HUES64 (cell line): ENCODE results near the gene GPA33.

Experiments
- H3K27ac ChIP-seq: 2 replicates; pipeline ENCODE4 v1.7.0; 2013; ENCODE audit warnings: low read depth, low read length, inconsistent platforms
- H3K27me3 ChIP-seq: 2 replicates; pipeline ENCODE4 v1.6.1; 2013; ENCODE audit warnings: mild to moderate bottlenecking, low read length; ENCODE audit not compliant: insufficient read depth
- H3K36me3 ChIP-seq: 2 replicates; pipeline ENCODE4 v1.6.1; 2013; ENCODE audit warnings: mild to moderate bottlenecking, low read length; ENCODE audit not compliant: insufficient read depth
- H3K4me1 ChIP-seq: 2 replicates; pipeline ENCODE4 v1.6.1; 2013; ENCODE audit warnings: mild to moderate bottlenecking, low read length, moderate library complexity; ENCODE audit not compliant: insufficient read depth
- H3K4me3 ChIP-seq: 2 replicates; pipeline ENCODE4 v1.5.1; 2013; ENCODE audit warnings: mild to moderate bottlenecking, low read length, moderate library complexity
- H3K9ac ChIP-seq: 2 replicates; pipeline ENCODE4 v1.6.1; 2013; ENCODE audit warnings: mild to moderate bottlenecking, low read depth, low read length
- H3K9me3 ChIP-seq: 2 replicates; pipeline ENCODE4 v1.6.1; 2013; ENCODE audit warnings: low read depth, low read length; ENCODE audit not compliant: insufficient read depth
- WGBS: fragments of 150-250, 120-280 bp; methylation state at CpG from one replicate; pipeline ENCODE4 v1.1.7; 2013; ENCODE audit warnings: missing lambda C conversion rate; 5-methylcytosine and 5-hydroxymethylcytosine counted together

GPA33 gene

DNA sequence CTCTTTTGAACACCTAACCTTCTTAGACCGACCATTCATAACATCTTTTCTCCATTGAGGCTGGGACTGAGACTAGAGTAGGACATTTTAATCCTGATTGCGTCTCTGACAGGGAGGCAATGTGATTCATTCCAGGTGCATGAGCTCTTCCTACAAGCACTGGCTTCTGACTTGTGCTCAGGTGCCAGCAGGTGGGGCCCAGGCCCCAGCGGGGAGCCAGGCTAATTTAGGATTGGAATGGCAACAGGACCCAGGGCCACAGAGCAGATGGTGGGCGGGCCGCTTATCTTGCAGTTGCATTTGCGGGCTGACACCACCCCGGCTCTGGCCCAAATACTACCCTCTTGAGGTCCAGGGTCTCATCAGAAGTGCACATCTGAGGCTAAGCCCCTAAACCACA is 4.1 kb downstream of the GPA33 start:
- H3K36me3 ChIP-seq: no peaks in the 10 kb centered on the region
- no peaks in the 10 kb centered on the region for H3K27me3 ChIP-seq
- no peak overlapping the region for H3K27ac ChIP-seq
- H3K4me1 ChIP-seq: no peaks in the 10 kb centered on the region
- no peak overlapping the region for H3K4me3 ChIP-seq
- H3K9me3 ChIP-seq: no peaks in the 10 kb centered on the region
- no peak overlapping the region for H3K9ac ChIP-seq
- WGBS: 90% methylated on average over 7 of the region's 7 CpGs

DNA sequence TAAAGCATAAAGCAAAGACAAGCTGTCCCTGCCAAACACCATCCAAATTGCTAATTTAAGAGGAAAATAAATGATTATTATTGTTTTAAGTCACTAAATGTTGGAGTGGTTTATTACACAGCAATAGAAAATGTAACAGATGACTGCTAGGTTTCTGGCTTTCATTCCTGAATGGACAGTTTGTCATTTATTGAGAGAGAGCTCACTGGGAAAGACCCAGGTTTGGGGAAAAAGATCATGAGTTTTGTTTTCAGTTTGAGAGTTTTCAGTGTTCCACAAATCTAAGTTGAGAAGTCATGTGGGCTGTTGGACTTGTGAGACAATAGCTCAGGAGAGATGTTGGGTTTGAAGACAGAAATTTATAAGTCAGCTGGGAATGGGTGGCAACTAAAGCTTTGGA is 5.4 kb downstream of the GPA33 start:
- Histone ChIP-seq H3K9me3 (no peaks in the 10 kb centered on the region), H3K9ac (no peak overlapping the region), H3K36me3 (no peaks in the 10 kb centered on the region), H3K27me3 (no peaks in the 10 kb centered on the region), H3K4me1 (no peaks in the 10 kb centered on the region), H3K4me3 (no peak overlapping the region), H3K27ac (no peak overlapping the region)

DNA sequence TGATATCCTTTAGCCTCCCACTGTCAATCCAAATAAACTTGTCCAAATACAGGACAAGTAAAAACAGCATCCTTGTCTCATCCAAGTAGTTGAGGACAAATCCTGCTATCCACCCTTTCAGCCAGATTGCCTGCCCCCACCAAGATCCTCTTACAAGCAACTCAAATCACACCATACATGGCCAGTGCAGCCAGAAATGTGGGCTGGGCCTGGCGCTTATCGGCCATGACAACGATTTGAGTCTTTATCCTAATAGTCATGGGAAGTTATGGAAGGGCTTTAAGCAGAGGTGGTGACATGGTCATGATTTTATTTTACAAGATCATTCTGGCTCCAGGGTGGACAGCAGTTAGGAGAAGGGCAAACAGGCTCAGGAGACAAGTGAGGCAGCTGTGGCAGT is 6.3 kb downstream of the GPA33 start:
- Histone ChIP-seq H3K9me3 (no peaks in the 10 kb centered on the region), H3K4me1 (no peaks in the 10 kb centered on the region), H3K4me3 (no peak overlapping the region), H3K27ac (no peak overlapping the region), H3K27me3 (no peaks in the 10 kb centered on the region), H3K9ac (no peak overlapping the region), H3K36me3 (no peaks in the 10 kb centered on the region)
- 100% methylated on average over 3 of the region's 3 CpGs for WGBS

DNA sequence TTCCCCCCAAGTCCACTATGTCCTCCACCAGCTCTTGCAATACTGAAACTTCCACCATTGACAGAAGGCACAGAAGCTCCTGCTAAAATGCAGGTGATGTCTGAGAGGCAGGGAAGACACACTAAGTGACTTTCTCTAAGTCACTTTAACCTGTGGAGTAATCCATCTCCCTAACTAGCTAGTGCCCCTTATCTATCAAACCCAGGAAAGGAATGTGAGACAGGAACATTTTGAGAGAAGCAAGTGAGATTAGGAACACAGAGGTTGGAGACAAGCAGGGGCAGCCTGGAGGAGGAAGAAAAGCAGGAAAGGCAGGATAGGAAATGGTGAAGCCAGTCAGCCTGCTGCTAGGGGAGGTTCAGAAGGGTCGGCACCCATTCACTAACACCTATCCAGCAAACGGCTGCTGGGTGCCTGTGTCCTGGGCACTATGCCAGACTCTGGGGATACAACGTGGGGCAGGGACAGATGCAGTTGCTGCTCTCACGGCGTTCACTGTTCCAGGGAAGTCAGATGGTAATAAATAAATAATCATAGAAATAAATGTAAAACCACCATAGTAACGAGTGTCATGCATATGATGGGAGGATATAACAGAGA is 7.0 kb downstream of the GPA33 start:
- H3K4me3 ChIP-seq: no peak overlapping the region
- no peaks in the 10 kb centered on the region for H3K27me3 ChIP-seq
- no peak overlapping the region for H3K9ac ChIP-seq
- WGBS: 91% methylated on average over 4 of the region's 6 CpGs
- H3K9me3 ChIP-seq: no peaks in the 10 kb centered on the region
- H3K36me3 ChIP-seq: no peaks in the 10 kb centered on the region
- H3K4me1 ChIP-seq: no peaks in the 10 kb centered on the region
- no peak overlapping the region for H3K27ac ChIP-seq

DNA sequence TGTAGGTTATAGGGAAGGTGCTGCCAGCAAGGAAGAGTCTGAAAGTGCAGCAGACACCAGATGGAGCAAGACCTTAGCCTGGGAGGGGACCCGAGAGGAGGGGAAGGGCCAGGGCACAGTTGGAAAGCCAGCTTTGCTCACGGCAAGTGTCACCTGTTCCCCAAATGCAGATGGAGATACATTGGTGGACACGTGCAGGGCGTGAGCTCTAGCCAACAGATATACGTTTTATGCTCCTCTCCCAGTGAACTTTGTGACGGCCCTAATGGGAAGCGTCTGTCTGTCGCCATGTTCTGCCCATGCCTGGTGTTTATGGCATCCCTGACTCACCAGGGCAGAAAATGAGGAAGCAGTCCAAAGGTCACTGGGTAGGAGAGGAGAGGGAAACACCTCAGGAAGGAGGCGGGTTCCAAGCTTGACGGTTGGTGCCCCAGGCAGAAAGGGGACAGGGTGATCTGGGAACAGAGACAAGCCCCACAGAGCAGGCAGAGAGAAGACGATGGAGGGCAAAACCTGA is 7.6 kb downstream of the GPA33 start:
- Histone ChIP-seq H3K27ac (no peak overlapping the region), H3K9me3 (no peaks in the 10 kb centered on the region), H3K36me3 (no peaks in the 10 kb centered on the region), H3K9ac (no peak overlapping the region), H3K4me1 (no peaks in the 10 kb centered on the region), H3K27me3 (no peaks in the 10 kb centered on the region), H3K4me3 (no peak overlapping the region)
- 87% methylated on average over 11 of the region's 11 CpGs for WGBS

DNA sequence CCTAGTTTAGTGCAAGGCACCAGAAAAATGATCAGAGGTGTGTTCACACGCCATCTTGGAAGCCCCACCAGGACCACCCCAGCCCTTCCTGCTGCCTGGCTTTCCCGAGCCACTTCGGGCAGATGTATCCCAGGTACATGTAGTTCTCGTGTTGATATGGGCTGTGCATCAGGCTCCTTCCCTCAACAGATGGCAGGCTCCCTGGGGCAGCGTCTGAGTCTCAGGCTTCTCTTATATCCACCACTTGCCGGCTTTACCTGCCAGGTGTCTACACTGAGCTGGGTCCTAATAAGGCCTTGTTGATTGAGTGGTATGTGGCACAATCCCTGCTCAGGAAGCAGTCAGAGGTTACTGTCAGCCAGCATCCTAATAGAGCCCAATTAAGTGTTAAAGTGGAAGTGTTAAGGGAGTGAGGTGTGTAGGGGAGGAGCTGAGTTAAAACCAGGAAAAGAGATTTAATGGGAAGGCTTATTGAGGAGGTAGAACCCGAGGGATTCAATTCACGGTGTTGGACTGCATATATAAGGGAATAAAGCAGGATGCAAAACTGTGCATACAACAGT is 8.5 kb downstream of the GPA33 start:
- no peaks in the 10 kb centered on the region for H3K4me1 ChIP-seq
- 93% methylated on average over 7 of the region's 8 CpGs for WGBS
- H3K27ac ChIP-seq: no peak overlapping the region
- no peak overlapping the region for H3K4me3 ChIP-seq
- no peak overlapping the region for H3K9ac ChIP-seq
- no peaks in the 10 kb centered on the region for H3K9me3 ChIP-seq
- no peaks in the 10 kb centered on the region for H3K36me3 ChIP-seq
- H3K27me3 ChIP-seq: no peaks in the 10 kb centered on the region

DNA sequence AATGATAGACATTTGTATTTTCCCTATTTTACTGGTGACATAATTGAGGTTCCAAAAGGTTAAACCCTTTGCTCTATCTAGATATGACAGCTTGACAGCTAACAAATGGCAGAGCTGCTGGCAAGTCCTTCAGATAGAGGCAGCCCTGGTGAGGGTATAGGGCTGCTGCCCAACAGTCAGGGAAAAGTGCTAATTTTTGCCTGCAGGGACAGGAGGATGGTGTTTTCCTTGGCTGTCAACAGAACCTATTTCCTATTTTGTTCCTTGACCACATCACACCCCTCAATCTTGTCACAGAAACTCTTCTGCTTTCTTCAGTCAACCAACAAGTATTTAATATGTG is 12.3 kb downstream of the GPA33 start:
- Histone ChIP-seq H3K4me3 (no peak overlapping the region), H3K27me3 (no peaks in the 10 kb centered on the region), H3K27ac (no peak overlapping the region), H3K9ac (no peak overlapping the region), H3K9me3 (no peaks in the 10 kb centered on the region), H3K4me1 (no peaks in the 10 kb centered on the region), H3K36me3 (no peaks in the 10 kb centered on the region)

DNA sequence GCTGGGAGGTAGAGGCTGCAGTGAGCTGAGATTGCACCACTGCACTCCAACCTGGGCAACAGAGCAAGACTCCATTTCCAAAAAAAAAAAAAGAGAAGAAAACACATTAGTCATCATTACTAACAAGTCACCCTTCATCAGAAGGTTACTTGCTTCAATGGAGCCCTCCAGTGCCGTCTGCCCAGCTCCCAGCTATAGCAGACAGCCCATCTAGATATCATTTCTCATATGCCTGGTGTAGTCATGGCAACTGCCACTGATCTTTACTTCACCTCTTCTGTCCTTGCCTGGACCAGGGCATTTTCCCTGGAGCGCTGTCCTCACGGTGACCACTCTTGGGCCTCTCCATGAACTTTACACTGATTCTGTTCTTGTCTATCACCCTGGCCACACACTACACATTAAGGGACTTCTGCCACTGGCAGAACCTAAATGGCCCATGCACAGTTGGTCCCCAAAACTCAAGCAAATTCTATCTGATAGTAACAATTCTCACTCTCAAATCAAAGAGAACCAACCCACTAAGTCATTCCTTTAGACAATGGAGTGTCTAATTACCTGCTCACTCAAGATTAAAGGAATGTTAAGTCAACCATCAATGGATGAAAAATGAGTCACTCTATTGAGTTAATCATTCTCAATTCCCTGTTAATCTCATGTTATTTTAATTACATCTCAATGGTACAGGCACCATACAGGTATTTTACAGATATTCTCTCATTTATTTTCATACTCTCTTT is 12.9 kb downstream of the GPA33 start:
- 94% methylated on average over 3 of the region's 3 CpGs for WGBS
- no peak overlapping the region for H3K9ac ChIP-seq

DNA sequence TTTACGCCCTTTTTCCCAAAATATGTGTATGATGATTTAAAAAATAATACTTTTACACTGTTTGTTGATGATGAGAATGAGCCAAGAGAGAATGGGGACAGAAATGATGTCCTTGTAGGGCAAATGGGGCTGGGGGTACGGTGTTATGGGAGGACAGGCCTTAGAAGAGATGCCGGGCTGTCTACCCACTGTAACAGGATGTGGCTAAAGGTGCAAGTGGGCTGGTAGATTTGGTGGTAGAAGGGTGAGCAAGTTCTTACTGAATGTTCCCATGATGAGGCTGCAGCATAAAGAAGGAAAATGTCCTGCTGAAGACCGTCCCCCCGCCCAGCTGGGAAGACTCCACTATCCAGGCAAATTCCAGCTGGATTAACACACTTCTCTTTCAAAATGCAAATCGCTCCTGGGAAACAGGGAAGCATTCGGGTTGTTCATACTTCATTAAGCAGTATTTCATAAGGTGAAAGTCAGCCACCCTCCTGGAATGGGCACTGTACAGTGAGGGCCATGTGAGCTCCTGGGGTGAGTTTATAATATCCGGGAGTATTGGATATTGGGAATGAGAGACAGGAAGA is 14.0 kb downstream of the GPA33 start:
- no peaks in the 10 kb centered on the region for H3K36me3 ChIP-seq
- H3K4me1 ChIP-seq: no peaks in the 10 kb centered on the region
- WGBS: 77% methylated on average over 7 of the region's 8 CpGs
- no peaks in the 10 kb centered on the region for H3K9me3 ChIP-seq
- H3K27ac ChIP-seq: no peak overlapping the region
- H3K4me3 ChIP-seq: no peak overlapping the region
- H3K27me3 ChIP-seq: no peaks in the 10 kb centered on the region
- H3K9ac ChIP-seq: no peak overlapping the region

More for the DNA sequence above, 12.9 kb downstream of the GPA33 start:
- H3K9me3 ChIP-seq: no peaks in the 10 kb centered on the region
- no peaks in the 10 kb centered on the region for H3K27me3 ChIP-seq
- H3K4me1 ChIP-seq: no peaks in the 10 kb centered on the region
- no peak overlapping the region for H3K27ac ChIP-seq
- H3K36me3 ChIP-seq: no peaks in the 10 kb centered on the region
- H3K4me3 ChIP-seq: no peak overlapping the region

DNA sequence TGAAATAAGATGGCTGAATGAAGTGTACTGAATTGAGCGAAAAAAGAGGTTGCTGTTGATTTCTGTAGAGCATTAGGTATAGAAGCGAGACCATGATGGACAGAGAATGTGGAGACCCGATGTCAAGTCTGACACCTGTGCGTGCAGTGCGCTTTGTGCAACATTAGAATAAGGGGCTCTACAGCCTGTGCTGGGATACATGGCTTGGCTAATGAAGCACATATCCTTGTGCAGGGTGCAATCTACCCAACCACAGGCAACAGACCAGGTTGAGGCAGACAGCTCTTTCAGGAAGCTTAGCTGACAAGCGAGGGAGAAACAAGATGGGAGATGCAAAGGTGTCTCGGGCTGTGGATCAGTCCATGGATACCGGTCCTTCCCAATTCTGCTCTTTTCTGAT is 18.9 kb downstream of the GPA33 start:
- no peaks in the 10 kb centered on the region for H3K27me3 ChIP-seq
- WGBS: 96% methylated on average over 8 of the region's 8 CpGs
- no peak overlapping the region for H3K27ac ChIP-seq
- H3K4me3 ChIP-seq: no peak overlapping the region
- no peak overlapping the region for H3K9ac ChIP-seq
- H3K4me1 ChIP-seq: no peaks in the 10 kb centered on the region
- no peaks in the 10 kb centered on the region for H3K36me3 ChIP-seq
- H3K9me3 ChIP-seq: no peaks in the 10 kb centered on the region

DNA sequence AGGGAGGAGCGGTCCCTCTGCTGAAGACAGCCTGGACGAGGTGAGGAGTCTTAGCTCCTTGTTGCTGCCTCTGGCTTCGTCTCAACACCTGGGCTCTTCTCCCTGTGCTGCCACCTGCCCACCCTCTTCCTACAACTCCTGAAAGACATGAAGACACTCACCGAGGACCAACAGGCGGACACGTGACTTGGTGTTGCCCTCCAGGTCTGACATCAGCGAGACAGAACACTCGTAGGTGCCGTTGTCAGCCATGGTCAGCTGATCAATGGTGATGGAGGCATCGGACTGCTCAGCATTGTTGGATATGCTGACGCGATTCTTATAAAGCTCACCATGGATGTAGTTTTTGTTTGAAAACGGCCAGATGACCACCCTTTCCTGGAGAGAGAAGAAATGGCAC is 21.4 kb downstream of the GPA33 start:
- 94% methylated on average over 13 of the region's 13 CpGs for WGBS
- Histone ChIP-seq H3K9me3 (no peaks in the 10 kb centered on the region), H3K36me3 (no peaks in the 10 kb centered on the region)

More for the DNA sequence above, 21.4 kb downstream of the GPA33 start:
- Histone ChIP-seq H3K4me1 (no peaks in the 10 kb centered on the region), H3K4me3 (no peak overlapping the region), H3K9ac (no peak overlapping the region), H3K27ac (no peak overlapping the region), H3K27me3 (no peaks in the 10 kb centered on the region)
